GM12878 (cell line): ENCODE measurements around the gene LAMC3. TPM values are rescaled to one million over a fixed set of nuclear protein-coding genes. Genes with fewer than 3 reads are reported as not detected.

Experiments
- ATAC-seq: fragments of 200-7000 bp; cut with Tn5 transposase; 3 replicates; pipeline ENCODE4 v1.9.1; 2020; ENCODE audit warnings: mild to moderate bottlenecking, moderate library complexity
- BruUV-seq: library from RNA; stranded (reverse); fragments of 400-500 nt; replicated peaks from 2 replicates; lab custom pipeline; 2021; lab: Mats Ljungman, UMichigan
- CTCF ChIA-PET: fragments of 300-600 bp; sonication (Branson Sonifier 250); formaldehyde crosslinking; extraction: SDS; loops from one replicate; lab custom pipeline; 2021; ENCODE audit warnings: inconsistent platforms; lab: Yijun Ruan, JAX
- POLR2A ChIA-PET: fragments of 350-600 bp; formaldehyde crosslinking; extraction: SDS; loops from one replicate; lab custom pipeline; 2021; ENCODE audit warnings: inconsistent platforms; lab: Charles Lee
- RAD21 ChIA-PET: fragments of 300-600 bp; sonication (Branson Sonifier 250); formaldehyde crosslinking; loops from one replicate; lab custom pipeline; 2023; ENCODE audit warnings: antibody characterized with exemption; ENCODE audit not compliant: unreplicated experiment; lab: Charles Lee
- SMC1A ChIA-PET: fragments of 300-600 bp; sonication (Branson Sonifier 250); formaldehyde crosslinking; loops from one replicate; lab custom pipeline; 2023; ENCODE audit not compliant: unreplicated experiment, uncharacterized antibody; lab: Charles Lee
- DNase-seq: peaks from one replicate; pipeline ENCODE4 v3.0.0-alpha.2; 2011; ENCODE audit warnings: low read depth, low spot score
- FAIRE-seq: peaks from 3 replicates; lab custom pipeline; 2011; peaks lifted over from hg19 to GRCh38; lab: Jason Lieb, UNC
- H2AFZ ChIP-seq: 2 replicates; pipeline ENCODE4 v1.6.0; 2011; ENCODE audit warnings: low read depth, low read length, control low read depth; ENCODE audit not compliant: control insufficient read depth
- H3K27ac ChIP-seq: 2 replicates; pipeline ENCODE4 v1.5.1; 2011; ENCODE audit warnings: control low read depth; ENCODE audit not compliant: control insufficient read depth, insufficient read depth
- H3K27me3 ChIP-seq, 2 experiments: replicated peaks in 1 of 2; 2 replicates each; pipeline versions ENCODE4 v1.6.0 to v1.6.1; 2011; ENCODE audit warnings: low read length in 1 of 2; ENCODE audit not compliant: control insufficient read depth in 2 of 2, insufficient read depth in 2 of 2
- H3K36me3 ChIP-seq, 2 experiments: 2 replicates each; pipeline ENCODE4 v1.5.1; 2011; ENCODE audit warnings: low read length in 1 of 2; ENCODE audit not compliant: control insufficient read depth in 2 of 2, insufficient read depth in 2 of 2
- H3K4me1 ChIP-seq: 2 replicates; pipeline ENCODE4 v1.6.1; 2011; ENCODE audit warnings: mild to moderate bottlenecking, low read length, moderate library complexity, mixed read lengths; ENCODE audit not compliant: control insufficient read depth, insufficient read depth
- H3K4me2 ChIP-seq: 2 replicates; pipeline ENCODE4 v1.6.0; 2011; ENCODE audit warnings: control low read depth; ENCODE audit not compliant: control insufficient read depth, insufficient read depth
- H3K4me3 ChIP-seq: fragments of 200-600 bp; sonication (generic); 2 replicates; pipeline ENCODE4 v1.5.1; 2016
- H3K79me2 ChIP-seq: 2 replicates; pipeline ENCODE4 v1.6.0; 2011; ENCODE audit warnings: low read length; ENCODE audit not compliant: control insufficient read depth, insufficient read depth
- H3K9ac ChIP-seq: 2 replicates; pipeline ENCODE4 v1.8.0; 2011; ENCODE audit warnings: low read length, control low read depth, mixed read lengths; ENCODE audit not compliant: control insufficient read depth, insufficient read depth
- H3K9me3 ChIP-seq: replicated peaks from 3 replicates; pipeline ENCODE4 v1.5.1; 2011; ENCODE audit warnings: mild to moderate bottlenecking, low read length; ENCODE audit not compliant: control insufficient read depth, insufficient read depth
- H4K20me1 ChIP-seq: 2 replicates; pipeline ENCODE4 v1.6.0; 2011; ENCODE audit not compliant: control insufficient read depth, insufficient read depth
- GABPA ChIP-seq: IDR thresholded peaks from 2 replicates; pipeline ENCODE4 v1.6.1; 2014; ENCODE audit warnings: antibody characterized with exemption, low read depth, mild to moderate bottlenecking, inconsistent platforms
- MYC ChIP-seq: IDR thresholded peaks from 2 replicates; pipeline ENCODE4 v1.6.1; 2011; ENCODE audit warnings: mild to moderate bottlenecking, low read length, moderate library complexity, inconsistent platforms; ENCODE audit not compliant: insufficient read depth, insufficient replicate concordance, insufficient read length, severe bottlenecking
- NRF1 ChIP-seq: conservative IDR thresholded peaks from 2 replicates; pipeline ENCODE4 v1.6.1; 2011; ENCODE audit warnings: mild to moderate bottlenecking, low read depth, low read length, improper control_type of control experiment
- SREBF2 ChIP-seq: IDR thresholded peaks from 2 replicates; pipeline ENCODE4 v1.6.1; 2012; ENCODE audit warnings: mild to moderate bottlenecking, low read length
- ZBTB11 ChIP-seq: fragments of 450-650 bp; formaldehyde crosslinking; IDR thresholded peaks from 2 replicates; pipeline ENCODE4 v1.5.0; 2022; ENCODE audit warnings: mild to moderate bottlenecking, missing genetic modification characterization
- WGBS: methylation state at CpG from one replicate; pipeline ENCODE4 v1.1.6; 2016; ENCODE audit warnings: low lambda C conversion rate; ENCODE audit not compliant: insufficient replicate concordance, insufficient coverage; ENCODE audit errors: missing lambda C conversion rate; 5-methylcytosine and 5-hydroxymethylcytosine counted together
- in situ Hi-C: fragments of 300-500 bp; cut with MboI; formaldehyde crosslinking; loops from 9 replicates; pipeline ENCODE4 v1.14.3; 2018; ENCODE audit warnings: mixed read lengths
- intact Hi-C: fragments of 100-400 bp; cut with micrococcal nuclease; formaldehyde crosslinking; loops from one replicate; pipeline ENCODE4 v1.14.2; 2022; ENCODE audit not compliant: unreplicated experiment
- polyA plus RNA-seq, 11 experiments: library from polyadenylated mRNA; depleted of rRNA in 4 of 11; unstranded in 6 of 11; stranded (reverse) in 5 of 11; fragments of >200 nt; fragmentation: Nextera tagmentation in 4 of 11; fragmentation: Illumina TruSeq in 1 of 11; extraction: Ambion mirVana in 4 of 11; extraction: Trizol in 1 of 11; gene quantifications; 1 replicate in 1 of 11; 2 replicates in 10 of 11; pipeline versions ENCODE4 v1.2.1 to v1.2.3, GENCODE V29; 2011 to 2016; ENCODE audit warnings: inconsistent platforms in 2 of 11, missing spikeins in 2 of 11, low read depth in 1 of 11
- total RNA-seq, 4 experiments: library from RNA; depleted of rRNA in 3 of 4; stranded (reverse); fragments of >200 nt in 3 of 4; fragmentation: Illumina TruSeq in 1 of 4; extraction: Trizol in 1 of 4; gene quantifications; 2 replicates each; pipeline versions ENCODE4 v1.2.1 to v1.2.3, GENCODE V29; 2013 to 2021

LAMC3 gene
- total and polyA plus RNA-seq, 10 of the 15 experiments (the other 5 are each of a cell fraction or from before 2014, with no cell fraction given), result under 0.01 to 0.08 TPM; not detected in 8

DNA sequence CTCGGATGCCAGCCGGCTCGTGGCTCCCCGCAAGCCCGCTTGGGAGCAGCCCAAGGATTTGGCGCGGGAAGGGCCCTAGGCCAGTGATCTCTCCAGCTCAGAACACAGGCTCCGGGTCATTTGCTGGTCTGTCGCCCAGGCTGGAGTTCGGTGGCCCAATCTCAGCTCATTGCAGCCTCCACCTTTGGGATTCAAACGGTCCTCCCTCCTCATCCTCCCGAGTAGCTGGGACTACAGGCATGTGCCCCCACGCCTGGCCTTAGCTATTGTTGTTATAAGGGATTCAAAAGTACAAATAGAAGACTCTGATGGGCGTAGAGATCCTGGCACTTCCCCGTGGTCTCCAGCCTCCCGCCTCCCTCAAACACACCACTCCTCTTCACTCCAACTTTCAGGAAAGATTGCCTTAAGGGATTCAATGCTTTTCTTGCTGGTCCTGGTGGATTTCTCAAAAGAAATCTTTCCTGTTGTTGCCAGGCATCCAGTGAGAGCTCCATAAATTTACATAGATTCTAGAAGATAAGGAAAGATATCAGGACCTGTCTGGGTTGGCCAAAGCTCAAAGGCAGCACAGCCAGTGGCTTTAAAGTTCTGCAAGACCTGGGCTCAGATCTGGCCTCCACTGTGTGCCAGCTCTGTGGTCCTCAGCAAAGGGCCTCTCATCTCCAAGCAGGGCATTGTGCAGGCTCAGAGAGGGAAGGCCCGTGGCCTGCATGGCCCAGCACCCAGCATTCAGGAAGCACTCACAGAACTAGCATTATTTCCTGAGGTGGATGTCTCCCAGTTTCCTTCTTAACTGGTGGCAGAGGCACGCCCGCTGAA is 88.4 kb downstream of the LAMC3 start (continued):
- no peak for TF ChIP-seq ZBTB11 (CRISPR knock-in tag)
- no peak for TF ChIP-seq MYC
- TF ChIP-seq SREBF2, result no peak

DNA sequence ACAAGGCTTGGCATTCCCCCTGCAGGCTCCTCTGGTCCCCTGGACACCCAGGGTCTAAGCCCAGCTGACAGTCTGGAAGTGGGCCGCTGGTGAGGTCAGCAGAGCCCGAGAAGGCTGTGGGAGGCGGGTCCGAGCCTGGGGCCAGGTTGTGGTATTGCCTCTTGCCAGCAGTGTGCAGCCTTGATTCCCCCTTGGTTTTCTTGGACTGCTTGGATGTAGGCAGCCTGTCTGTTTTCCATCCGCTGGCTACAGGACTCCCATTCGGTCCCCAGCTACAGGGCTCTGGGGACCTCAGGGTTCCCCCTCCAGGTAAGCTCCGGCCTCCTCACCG is 88.9 kb downstream of the LAMC3 start:
- ChIA-PET CTCF (no interaction called here), RAD21 (no interaction called here), SMC1A (no interaction called here), POLR2A (no interaction called here)
- Histone ChIP-seq H3K27me3 (peaks cover 8 to 13% of the 10 kb centered on the region in 2 experiments; a peak in 3 of 4 replicates), H3K36me3 (no peaks in the 10 kb centered on the region), H3K9me3 (no peaks in the 10 kb centered on the region), H2AFZ (no peak overlapping the region), H3K27ac (no peak overlapping the region), H4K20me1 (no peaks in the 10 kb centered on the region), H3K79me2 (no peaks in the 10 kb centered on the region), H3K4me3 (no peak overlapping the region), H3K4me2 (no peak overlapping the region), H3K4me1 (no peaks in the 10 kb centered on the region; the same call in 1 of the 2 replicates), H3K9ac (no peak overlapping the region)
- in situ Hi-C loops (no loop called here), intact Hi-C loops (no loop called here)
- no peak for TF ChIP-seq ZBTB11 (CRISPR knock-in tag)
- no peak for TF ChIP-seq NRF1
- no peak for TF ChIP-seq GABPA
- WGBS, result 70% methylated on average over 8 of the region's 8 CpGs
- no TSS peak for BruUV-seq
- ATAC-seq (no peak), FAIRE-seq (no peak), DNase-seq (no peak)
